GM23248 (cell line): Measurements from ENCODE around the gene CDH13. TPM values are rescaled to one million over a fixed set of nuclear protein-coding genes. Genes with fewer than 3 reads are reported as not detected.

Experiments
- DNase-seq: peaks from one replicate; pipeline ENCODE4 v3.0.0-alpha.2; 2015
- H2AFZ ChIP-seq: fragments of 200-600 bp; sonication (generic); 2 replicates; pipeline ENCODE4 v1.6.1; 2016; ENCODE audit warnings: antibody characterized with exemption
- H3F3A ChIP-seq: fragments of 200-600 bp; sonication (generic); 2 replicates; pipeline ENCODE4 v1.6.1; 2016; ENCODE audit warnings: mild to moderate bottlenecking, antibody characterized with exemption, mixed run types; ENCODE audit not compliant: insufficient read depth
- H3K27ac ChIP-seq: fragments of 200-600 bp; sonication (generic); 2 replicates; pipeline ENCODE4 v1.5.1; 2016; ENCODE audit warnings: mild to moderate bottlenecking
- H3K27me3 ChIP-seq: fragments of 200-600 bp; sonication (generic); replicated peaks from 2 replicates; pipeline ENCODE4 v1.6.1; 2016; ENCODE audit warnings: mild to moderate bottlenecking; ENCODE audit not compliant: insufficient read depth
- H3K36me3 ChIP-seq: fragments of 200-600 bp; sonication (generic); 2 replicates; pipeline ENCODE4 v1.6.1; 2016; ENCODE audit warnings: low read depth, mild to moderate bottlenecking
- H3K4me1 ChIP-seq: fragments of 200-600 bp; sonication (generic); 2 replicates; pipeline ENCODE4 v1.6.1; 2016; ENCODE audit warnings: mild to moderate bottlenecking; ENCODE audit not compliant: insufficient read depth
- H3K4me2 ChIP-seq: fragments of 200-600 bp; sonication (generic); one replicate; pipeline ENCODE4 v1.6.1; 2016; ENCODE audit warnings: mild to moderate bottlenecking; ENCODE audit not compliant: unreplicated experiment
- H3K4me3 ChIP-seq: fragments of 200-600 bp; sonication (generic); 2 replicates; pipeline ENCODE4 v1.5.1; 2016; ENCODE audit warnings: mild to moderate bottlenecking
- H3K79me2 ChIP-seq: fragments of 200-600 bp; sonication (generic); 2 replicates; pipeline ENCODE4 v1.6.1; 2016; ENCODE audit warnings: mild to moderate bottlenecking; ENCODE audit not compliant: insufficient read depth
- H3K9ac ChIP-seq: fragments of 200-600 bp; sonication (generic); 2 replicates; pipeline ENCODE4 v1.6.1; 2016; ENCODE audit warnings: mild to moderate bottlenecking
- H3K9me2 ChIP-seq: fragments of 200-600 bp; sonication (generic); 2 replicates; pipeline ENCODE4 v1.6.1; 2016; ENCODE audit warnings: mixed run types, mild to moderate bottlenecking, moderate library complexity; ENCODE audit not compliant: insufficient read depth
- H3K9me3 ChIP-seq: fragments of 200-600 bp; sonication (generic); one replicate; pipeline ENCODE4 v1.6.1; 2017; ENCODE audit warnings: low read depth
- H4K20me1 ChIP-seq: fragments of 200-600 bp; sonication (generic); 2 replicates; pipeline ENCODE4 v1.6.0; 2016; ENCODE audit not compliant: insufficient read depth
- EZH2 ChIP-seq: fragments of 200-600 bp; sonication (generic); IDR thresholded peaks from 2 replicates; pipeline ENCODE4 v1.6.1; 2018; ENCODE audit warnings: antibody characterized with exemption, mild to moderate bottlenecking; ENCODE audit not compliant: insufficient read depth, poor library complexity, severe bottlenecking
- EZH2phosphoT487 ChIP-seq: fragments of 200-600 bp; sonication (generic); IDR thresholded peaks from 2 replicates; pipeline ENCODE4 v1.6.1; 2018; ENCODE audit warnings: antibody characterized with exemption, moderate library complexity, mild to moderate bottlenecking, low read depth; ENCODE audit not compliant: insufficient read depth
- WGBS, 2 experiments: methylation state at CpG; one replicate each; pipeline ENCODE4 v1.1.6; 2015 to 2017; ENCODE audit warnings: low lambda C conversion rate in 2 of 2, low coverage in 1 of 2; ENCODE audit errors: missing lambda C conversion rate in 2 of 2; 5-methylcytosine and 5-hydroxymethylcytosine counted together
- in situ Hi-C: fragments of 300-500 bp; cut with MboI; formaldehyde crosslinking; loops from 2 replicates; pipeline ENCODE4 v1.15.0; 2020
- polyA plus RNA-seq: library from polyadenylated mRNA; unstranded; fragments of >200 nt; fragmentation: Nextera tagmentation; extraction: Ambion mirVana; gene quantifications from 2 replicates; pipeline ENCODE4 v1.2.1, GENCODE V29; 2016
- total RNA-seq: library from RNA; depleted of rRNA; stranded (reverse); fragments of >200 nt; shearing (Covaris generic); gene quantifications from 2 replicates; pipeline ENCODE4 v1.2.3, GENCODE V29; 2014

CDH13 gene
- total and polyA plus RNA-seq, 2 experiments from 2014 or later = 51.0 to 52.8 TPM

DNA sequence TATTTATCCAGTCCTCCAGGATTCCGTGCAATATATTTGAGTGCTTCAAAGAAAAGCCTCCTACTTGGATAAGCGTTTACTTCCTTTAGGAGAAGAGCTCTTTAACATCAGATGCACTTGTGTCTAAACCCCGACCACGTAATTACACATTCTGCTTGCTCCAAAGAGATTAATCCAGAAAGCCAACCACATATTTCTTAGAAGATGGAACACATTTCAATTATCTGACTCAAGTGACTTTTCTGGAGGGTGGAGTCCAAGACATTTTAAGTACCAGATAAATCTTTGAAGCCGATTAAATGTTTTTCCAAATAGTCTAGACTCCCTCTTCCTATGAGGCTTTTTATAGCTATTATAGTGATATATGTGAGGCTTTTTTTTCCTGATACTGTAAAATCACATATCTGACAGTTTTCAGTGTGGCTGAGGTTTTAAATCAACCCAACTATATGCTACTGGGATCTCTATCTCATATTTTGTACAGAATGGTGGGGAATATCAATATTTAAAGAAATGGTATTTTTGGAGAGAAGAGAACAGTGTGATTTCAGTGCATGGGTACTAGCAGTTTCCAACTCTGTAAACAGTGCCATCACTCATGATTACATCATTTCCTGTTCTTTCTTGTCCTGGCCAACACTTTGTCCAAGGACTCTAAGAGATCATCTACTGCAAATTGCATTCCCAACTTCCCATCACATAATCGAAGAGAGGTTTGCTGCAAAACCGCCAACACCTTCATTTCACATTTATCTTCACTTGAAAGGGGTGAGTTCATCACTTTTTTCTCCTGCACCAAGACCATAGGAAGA is 988.6 kb downstream of the CDH13 start:
- Histone ChIP-seq H3K79me2 (no peaks in the 10 kb centered on the region), H3K27me3 (no peaks in the 10 kb centered on the region), H4K20me1 (no peaks in the 10 kb centered on the region), H2AFZ (peak overlapping the region; percentile 25), H3K36me3 (no peaks in the 10 kb centered on the region), H3K4me2 (peak overlapping the region; percentile 37), H3K4me3 (no peak overlapping the region; the same call in 1 of the 2 replicates), H3K9ac (no peak overlapping the region), H3K9me2 (peaks cover 5% of the 10 kb centered on the region; the same call in 1 of the 2 replicates), H3K4me1 (peaks cover 19% of the 10 kb centered on the region), H3F3A (peaks cover 13% of the 10 kb centered on the region), H3K27ac (peak overlapping the region; percentile 28), H3K9me3 (no peaks in the 10 kb centered on the region)
- 38 to 40% methylated on average over 7 of the region's 7 CpGs for WGBS, 2 experiments
- TF ChIP-seq EZH2 = no peak
- TF ChIP-seq EZH2phosphoT487 = no peak
- in situ Hi-C loops = no loop called here
- DNase-seq = peak; percentile 56

DNA sequence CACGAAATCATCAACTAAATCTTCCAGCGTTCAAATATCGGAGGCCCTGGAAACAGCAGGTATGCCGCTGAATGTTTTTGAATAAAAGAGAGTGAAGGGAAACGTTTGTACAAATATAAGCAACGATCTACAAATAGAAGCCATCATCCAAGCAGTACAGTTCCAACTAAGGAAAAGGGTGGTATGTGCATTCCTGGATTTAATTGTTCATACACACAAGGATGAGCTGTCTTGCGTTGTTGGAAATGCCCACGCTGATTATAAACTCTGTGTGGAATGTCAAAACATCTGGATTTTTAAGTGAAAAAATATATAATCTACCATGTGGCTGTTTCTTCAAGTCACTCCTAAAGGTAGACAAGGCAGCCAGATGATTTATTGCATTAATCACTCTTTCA is 989.2 kb downstream of the CDH13 start:
- H3F3A ChIP-seq = peaks cover 13% of the 10 kb centered on the region
- in situ Hi-C loops = no loop called here
- H3K79me2 ChIP-seq = no peaks in the 10 kb centered on the region
- peak overlapping the region; percentile 28; the same call in 1 of the 2 replicates for H3K27ac ChIP-seq
- H3K4me3 ChIP-seq = no peak overlapping the region; the same call in 1 of the 2 replicates
- no peaks in the 10 kb centered on the region for H3K27me3 ChIP-seq
- TF ChIP-seq EZH2 = no peak
- no peak for TF ChIP-seq EZH2phosphoT487
- peaks cover 19% of the 10 kb centered on the region for H3K4me1 ChIP-seq
- peak overlapping the region; percentile 37 for H3K4me2 ChIP-seq
- H4K20me1 ChIP-seq = no peaks in the 10 kb centered on the region
- 0 out of 2 replicates have a peak, but pooled peaks cover under 1% of the 10 kb centered on the region for H3K9me2 ChIP-seq
- H2AFZ ChIP-seq = no peak overlapping the region
- H3K36me3 ChIP-seq = no peaks in the 10 kb centered on the region
- no peaks in the 10 kb centered on the region for H3K9me3 ChIP-seq
- 61 to 69% methylated on average over 8 of the region's 8 CpGs for WGBS, 2 experiments
- H3K9ac ChIP-seq = no peak overlapping the region
- DNase-seq = peak; percentile 32

DNA sequence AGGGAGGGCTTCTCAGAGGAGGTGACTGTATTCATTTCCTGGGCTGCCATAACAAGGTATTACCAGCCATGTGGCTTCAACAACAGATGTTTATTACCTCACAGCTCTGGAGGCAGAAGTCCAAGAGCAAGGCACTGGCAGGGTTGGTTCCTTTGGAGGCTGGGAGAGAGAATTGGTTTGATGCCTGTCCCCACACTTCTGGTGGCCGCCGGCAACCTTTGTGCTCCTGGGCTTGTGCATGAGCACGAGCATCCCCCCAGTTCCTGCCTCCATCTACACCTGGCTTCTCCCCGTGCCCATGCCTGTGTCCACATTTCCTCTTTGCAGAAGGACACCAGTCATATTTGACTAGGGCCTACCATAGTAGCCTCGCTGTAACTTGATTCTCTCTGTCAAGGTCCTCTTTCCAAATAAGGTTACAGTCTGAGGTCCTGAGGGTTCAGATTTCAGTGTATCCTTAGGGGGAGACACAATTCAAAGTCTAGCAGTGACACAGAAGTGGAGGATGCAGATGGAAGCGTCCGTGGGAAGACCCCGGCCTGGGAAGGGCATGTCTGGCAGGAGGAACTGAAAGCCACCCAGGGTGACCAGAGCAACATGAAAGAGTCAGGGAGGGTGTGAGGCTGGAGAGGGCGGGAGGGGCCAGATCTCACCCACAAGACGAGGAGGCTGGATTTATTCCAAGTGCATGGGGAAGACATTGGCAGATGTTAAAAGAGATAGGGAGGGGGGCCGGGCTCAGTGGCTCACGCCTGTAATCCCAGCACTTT is 992.8 kb downstream of the CDH13 start:
- in situ Hi-C loops = no loop called here
- no peak for DNase-seq
- Histone ChIP-seq H3K27ac (no peak overlapping the region), H3F3A (peaks cover 13% of the 10 kb centered on the region), H2AFZ (no peak overlapping the region), H3K4me2 (no peak overlapping the region), H3K4me1 (peaks cover 19% of the 10 kb centered on the region), H3K4me3 (no peak overlapping the region), H3K9me2 (no peaks in the 10 kb centered on the region), H3K27me3 (no peaks in the 10 kb centered on the region), H3K36me3 (no peaks in the 10 kb centered on the region), H3K9ac (no peak overlapping the region), H3K9me3 (no peaks in the 10 kb centered on the region), H3K79me2 (no peaks in the 10 kb centered on the region), H4K20me1 (no peaks in the 10 kb centered on the region)
- WGBS, 2 experiments = 72 to 75% methylated on average over 12 of the region's 12 CpGs
- TF ChIP-seq EZH2 (no peak), EZH2phosphoT487 (no peak)

DNA sequence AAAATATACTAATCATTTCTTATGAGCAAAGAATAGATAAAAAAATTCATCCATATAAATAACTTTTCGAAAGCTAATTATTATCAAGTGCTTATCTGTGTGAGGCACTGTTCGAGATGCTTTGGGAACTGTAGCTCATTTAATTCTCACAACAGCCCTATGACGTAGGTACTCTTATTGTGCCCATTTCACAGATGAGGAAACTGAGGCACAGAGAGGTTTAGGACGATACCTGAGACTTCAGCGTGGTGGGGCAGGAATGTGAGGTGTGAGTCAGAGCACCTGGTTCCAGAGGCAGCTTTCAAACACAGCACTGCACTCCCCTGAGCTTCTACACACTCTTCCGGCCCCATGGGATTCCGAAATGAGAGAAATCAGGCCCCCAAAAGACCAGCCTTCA is 995.2 kb downstream of the CDH13 start:
- no peaks in the 10 kb centered on the region for H3K9me2 ChIP-seq

More for the DNA sequence above, 995.2 kb downstream of the CDH13 start:
- no peaks in the 10 kb centered on the region for H3K79me2 ChIP-seq
- no peaks in the 10 kb centered on the region for H3K36me3 ChIP-seq
- no peak overlapping the region for H3K4me2 ChIP-seq
- 93 to 95% methylated on average over 7 of the region's 7 CpGs for WGBS, 2 experiments
- in situ Hi-C loops = no loop called here
- H2AFZ ChIP-seq = no peak overlapping the region
- TF ChIP-seq EZH2 = no peak
- TF ChIP-seq EZH2phosphoT487 = no peak
- H3K27me3 ChIP-seq = no peaks in the 10 kb centered on the region
- no peak overlapping the region for H3K9ac ChIP-seq
- no peaks in the 10 kb centered on the region for H3K9me3 ChIP-seq
- DNase-seq = no peak
- no peaks in the 10 kb centered on the region for H4K20me1 ChIP-seq
- no peaks in the 10 kb centered on the region for H3K4me1 ChIP-seq
- no peaks in the 10 kb centered on the region for H3F3A ChIP-seq
- H3K27ac ChIP-seq = no peak overlapping the region
- H3K4me3 ChIP-seq = no peak overlapping the region
